Ishikawa (cell line): ENCODE data around the gene BTBD16.

ENCODE experiments used
- FOXM1 ChIP-seq: IDR thresholded peaks from 2 replicates; pipeline ENCODE4 v1.6.1; 2012; ENCODE audit warnings: low read depth, borderline replicate concordance
- RAD21 ChIP-seq: IDR thresholded peaks from 2 replicates; pipeline ENCODE4 v1.6.1; 2012; ENCODE audit warnings: low read depth
- REST ChIP-seq: IDR thresholded peaks from 2 replicates; pipeline ENCODE4 v1.6.1; 2012; ENCODE audit warnings: low read depth, mild to moderate bottlenecking
- TCF12 ChIP-seq: IDR thresholded peaks from 2 replicates; pipeline ENCODE4 v1.6.1; 2012; ENCODE audit warnings: low read depth
- TEAD4 ChIP-seq: IDR thresholded peaks from 2 replicates; pipeline ENCODE4 v1.6.1; 2012

- no peak for TF ChIP-seq REST
- TF ChIP-seq RAD21 = no peak
- TF ChIP-seq TCF12 = no peak
- no peak for TF ChIP-seq TEAD4
- no peak for TF ChIP-seq FOXM1
Observed at GRCh38 chr10:122361046-122361445, 90.0 kb downstream of the BTBD16 start.
